K562 (cell line): ENCODE results near the gene KIF5C. TPM values are rescaled to one million over a fixed set of nuclear protein-coding genes. Genes with fewer than 3 reads are reported as not detected.

Source experiments
- REST ChIP-seq, 2 experiments: fragments of 450-650 bp; formaldehyde crosslinking in 1 of 2; IDR thresholded peaks; 2 replicates each; pipeline versions ENCODE4 v1.4.0 to v1.6.1; 2014 to 2020; ENCODE audit warnings: mild to moderate bottlenecking in 2 of 2, borderline replicate concordance in 1 of 2, low read depth in 1 of 2
- polyA plus RNA-seq, 8 experiments: library from polyadenylated mRNA; depleted of rRNA in 4 of 8; stranded (reverse) in 5 of 8; unstranded in 3 of 8; fragments of >200 nt; fragmentation: Nextera tagmentation in 2 of 8; fragmentation: Illumina TruSeq in 1 of 8; extraction: Ambion mirVana in 2 of 8; extraction: Trizol in 1 of 8; gene quantifications; 2 replicates each; pipeline versions ENCODE4 v1.2.1 to v1.2.3, GENCODE V29; 2011 to 2014; ENCODE audit warnings: inconsistent platforms in 1 of 8, missing spikeins in 1 of 8
- total RNA-seq, 7 experiments: library from RNA; depleted of rRNA in 6 of 7; stranded (reverse); fragments of >200 nt in 6 of 7; fragmentation: Illumina TruSeq in 2 of 7; extraction: Trizol in 2 of 7; gene quantifications; 2 replicates each; pipeline versions ENCODE4 v1.2.1 to v1.2.3, GENCODE V29; 2011 to 2021; ENCODE audit warnings: low replicate concordance in 1 of 7

The KIF5C gene
- total and polyA plus RNA-seq, 9 of the 15 experiments (the other 6 are each of a cell fraction or from before 2014, with no cell fraction given): 0.01 to 0.09 (median 0.01) TPM; not detected in 6

DNA sequence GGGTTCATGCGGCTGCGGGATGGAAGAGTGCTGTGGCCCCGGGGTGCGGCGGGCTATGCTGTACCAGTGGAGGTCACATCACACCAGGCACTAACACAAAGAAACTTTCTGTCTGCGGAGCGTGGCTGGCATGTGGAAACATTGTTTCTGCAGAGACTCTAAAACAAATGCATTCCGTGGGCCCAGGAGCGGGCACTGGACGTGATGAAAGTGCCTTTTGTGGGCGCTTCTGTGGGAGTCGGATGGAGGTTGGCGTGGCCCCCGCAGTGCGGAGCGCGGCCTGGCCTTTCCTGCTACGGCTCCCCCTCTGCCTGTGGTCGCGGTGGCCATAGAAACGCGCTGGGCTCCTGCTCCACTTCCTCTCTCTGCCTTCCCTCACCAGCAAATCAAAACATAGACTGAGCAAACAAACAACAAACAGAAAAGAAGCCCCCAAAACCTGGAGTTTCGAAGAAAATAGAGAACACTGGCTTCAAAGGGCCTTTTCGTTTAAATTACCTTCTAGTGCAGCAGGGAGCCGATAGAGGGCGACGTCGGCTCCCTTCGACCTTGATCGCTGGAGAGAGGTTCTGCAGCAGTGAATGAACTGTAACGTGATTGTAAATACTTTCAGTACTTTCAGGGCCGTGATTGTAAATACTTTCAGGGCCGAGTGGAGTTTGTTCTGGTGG, 51.4 kb downstream of the KIF5C start (continued):
- TF ChIP-seq REST (IDR thresholded peaks at IDR 0.05; ENCODE audit: borderline replicate concordance) (peak; percentile 29; the same call in 1 of the 2 replicates), REST (CRISPR knock-in tag; IDR thresholded peaks at IDR 0.05; ENCODE audit: low read depth) (no peak)
